ENCODE measurements around the gene PFKL. TPM values are rescaled to one million over a fixed set of nuclear protein-coding genes. Genes with fewer than 3 reads are reported as not detected.
A peak's percentile ranks its signal among the peaks of the same experiment; 100 is the strongest.

The PFKL gene
- total and polyA plus RNA-seq, 8 donors = 40.0 to 120 (median 55.2) TPM

- no peak for TF ChIP-seq CTCF (IDR thresholded peaks at IDR 0.05)
- FAIRE-seq (no peak), ATAC-seq (peak in 2 of 4 donors; percentile 2 to 7), DNase-seq (no peak)
- peak overlapping the region in 3 of 4 donors; percentile 36 to 43 (median 42) for H3K27ac ChIP-seq
- no peaks in the 10 kb centered on the region for H3K27me3 ChIP-seq
- H3K36me3 ChIP-seq = no peaks in the 10 kb centered on the region
- peaks cover 0 to 34% (median 5%) of the 10 kb centered on the region in 3 donors for H3K4me1 ChIP-seq
- WGBS, 2 donors = 53 to 58% methylated on average over 12 of the region's 12 CpGs
- no peaks in the 10 kb centered on the region for H3K9me3 ChIP-seq
- H3K4me3 ChIP-seq = no peak overlapping the region
- intact Hi-C loops (cut with DNase I) = no loop called here
These were observed 3.7 kb downstream of the PFKL start for GRCh38 chr21:44303490-44303981.

GRCh38 chr21:44304011-44304616 lies 4.3 kb downstream of the PFKL start:
- 77 to 80% methylated on average over 13 to 16 of the region's 16 CpGs for WGBS, 2 donors
- ATAC-seq = no peak
- no peak for FAIRE-seq

GRCh38 chr21:44304877-44305293 lies 5.0 kb downstream of the PFKL start:
- H3K4me3 ChIP-seq = no peak overlapping the region
- ATAC-seq (peak in 3 of 4 donors; percentile 24 to 30 (median 24)), FAIRE-seq (no peak)

More at GRCh38 chr21:44304011-44304616, 4.3 kb downstream of the PFKL start:
- DNase-seq = no peak
- no peak for TF ChIP-seq CTCF (IDR thresholded peaks at IDR 0.05)
- no peak overlapping the region for H3K4me3 ChIP-seq
- peak overlapping the region in 3 of 4 donors; percentile 36 to 43 (median 42) for H3K27ac ChIP-seq
- H3K9me3 ChIP-seq = no peaks in the 10 kb centered on the region
- no peaks in the 10 kb centered on the region for H3K36me3 ChIP-seq
- H3K27me3 ChIP-seq = no peaks in the 10 kb centered on the region
- H3K4me1 ChIP-seq = peaks cover 0 to 33% (median 5%) of the 10 kb centered on the region in 3 donors
- intact Hi-C loops (cut with DNase I) = no loop called here

GRCh38 chr21:44305691-44306090 lies 5.8 kb downstream of the PFKL start:
- intact Hi-C loops (cut with DNase I) = no loop called here
- ATAC-seq (no peak), FAIRE-seq (no peak), DNase-seq (no peak)
- WGBS, 2 donors = 82 to 83% methylated on average over 9 of the region's 9 CpGs
- H3K4me1 ChIP-seq = peaks cover 0 to 31% (median 5%) of the 10 kb centered on the region in 3 donors
- H3K36me3 ChIP-seq = no peaks in the 10 kb centered on the region
- H3K27me3 ChIP-seq = no peaks in the 10 kb centered on the region
- H3K9me3 ChIP-seq = no peaks in the 10 kb centered on the region
- no peak overlapping the region for H3K27ac ChIP-seq
- H3K4me3 ChIP-seq = no peak overlapping the region
- TF ChIP-seq CTCF (IDR thresholded peaks at IDR 0.05) = no peak

More at GRCh38 chr21:44304877-44305293, 5.0 kb downstream of the PFKL start:
- Histone ChIP-seq H3K27ac (no peak overlapping the region), H3K36me3 (no peaks in the 10 kb centered on the region), H3K9me3 (no peaks in the 10 kb centered on the region), H3K27me3 (no peaks in the 10 kb centered on the region), H3K4me1 (peaks cover 0 to 31% (median 5%) of the 10 kb centered on the region in 3 donors)
- WGBS, 2 donors = 60 to 64% methylated on average over 8 of the region's 8 CpGs
- peak in 3 of 4 donors; percentile 17 to 43 (median 42) for TF ChIP-seq CTCF (IDR thresholded peaks at IDR 0.05)
- DNase-seq = no peak
- intact Hi-C loops (cut with DNase I) = no loop called here
